ENCODE measurements around the gene KRTAP5-3. TPM values are rescaled to one million over a fixed set of nuclear protein-coding genes. Genes with fewer than 3 reads are reported as not detected.

KRTAP5-3 gene
- total RNA-seq: not detected

GRCh38 chr11:1608363-1608762 is at the start of gene KRTAP5-3:
Gene KRTAP5-3, minus strand, starts transcription at chr11:1608463. Its CDS starts 78 bp downstream, at chr11:1608385.
- no peak within 1 kb of the TSS for H3K27ac ChIP-seq
- no peaks in the 10 kb centered on the region for H3K36me3 ChIP-seq
- no peak within 1 kb of the TSS for H3K4me3 ChIP-seq
- WGBS, 2 donors: 60 to 63% methylated on average over 4 of the region's 4 CpGs
- H3K4me1 ChIP-seq: no peaks in the 10 kb centered on the region
- no peaks in the 10 kb centered on the region for H3K9me3 ChIP-seq
- no peak for DNase-seq (ENCODE audit: low spot score in 2 of 2)
- TF ChIP-seq CTCF (IDR thresholded peaks at IDR 0.05): no peak
- no peak for TF ChIP-seq EP300 (IDR thresholded peaks at IDR 0.05)
- no peak for TF ChIP-seq POLR2A (IDR thresholded peaks at IDR 0.05)
- peaks cover 0 to 10% of the 10 kb centered on the region in 2 donors for H3K27me3 ChIP-seq

- Histone ChIP-seq H3K36me3 (no peaks in the 10 kb centered on the region), H3K9me3 (no peaks in the 10 kb centered on the region), H3K4me3 (no peak overlapping the region), H3K4me1 (peaks cover 0 to 9% (median 0%) of the 10 kb centered on the region in 4 donors), H3K27ac (no peak overlapping the region), H3K27me3 (peaks cover 0 to 11% of the 10 kb centered on the region in 2 donors)
- 70 to 80% methylated on average over 7 of the region's 7 CpGs for WGBS, 2 donors
- no peak for TF ChIP-seq POLR2A (IDR thresholded peaks at IDR 0.05)
- no peak for TF ChIP-seq CTCF (IDR thresholded peaks at IDR 0.05)
- TF ChIP-seq EP300 (IDR thresholded peaks at IDR 0.05): no peak
- DNase-seq (ENCODE audit: low spot score in 2 of 2): no peak
These were observed 48.4 kb upstream of the KRTAP5-3 start for GRCh38 chr11:1656670-1657069.

GRCh38 chr11:1656061-1656441 is 47.8 kb upstream of the KRTAP5-3 start:
- Histone ChIP-seq H3K4me3 (no peak overlapping the region), H3K9me3 (no peaks in the 10 kb centered on the region), H3K27me3 (peaks cover 0 to 11% of the 10 kb centered on the region in 2 donors), H3K36me3 (no peaks in the 10 kb centered on the region), H3K27ac (no peak overlapping the region), H3K4me1 (peaks cover 0 to 9% (median 0%) of the 10 kb centered on the region in 4 donors)
- TF ChIP-seq POLR2A (IDR thresholded peaks at IDR 0.05) (no peak), EP300 (IDR thresholded peaks at IDR 0.05) (no peak), CTCF (IDR thresholded peaks at IDR 0.05) (no peak)
- DNase-seq (ENCODE audit: low spot score in 2 of 2): no peak
- 86% methylated on average over 6 to 9 of the region's 9 CpGs for WGBS, 2 donors

- Histone ChIP-seq H3K4me1 (peaks cover 0 to 9% (median 0%) of the 10 kb centered on the region in 4 donors), H3K36me3 (no peaks in the 10 kb centered on the region), H3K27ac (no peak overlapping the region), H3K27me3 (peaks cover 0 to 11% of the 10 kb centered on the region in 2 donors), H3K4me3 (no peak overlapping the region), H3K9me3 (no peaks in the 10 kb centered on the region)
- no peak for DNase-seq (ENCODE audit: low spot score in 2 of 2)
- TF ChIP-seq EP300 (IDR thresholded peaks at IDR 0.05) (no peak), CTCF (IDR thresholded peaks at IDR 0.05) (no peak), POLR2A (IDR thresholded peaks at IDR 0.05) (no peak)
- WGBS, 2 donors: 76 to 88% methylated on average over 24 of the region's 26 CpGs
These were observed 47.2 kb upstream of the KRTAP5-3 start for GRCh38 chr11:1655168-1656060.
